HG03442 (cell line): Measurements from ENCODE around the gene UBE2L6.

ENCODE experiments used
- ATAC-seq: cut with Tn5 transposase; IDR thresholded peaks from one replicate; pipeline ENCODE4 v1.9.1; 2021; ENCODE audit warnings: mild to moderate bottlenecking, moderate library complexity; ENCODE audit not compliant: unreplicated experiment

UBE2L6 gene

GRCh38 chr11:57567515-57568329 lies at the start of gene UBE2L6:
UBE2L6 (minus strand) TSS chr11:57567672; CDS start chr11:57567611, 61 bp downstream.
- ATAC-seq, result peak; percentile 62

DNA sequence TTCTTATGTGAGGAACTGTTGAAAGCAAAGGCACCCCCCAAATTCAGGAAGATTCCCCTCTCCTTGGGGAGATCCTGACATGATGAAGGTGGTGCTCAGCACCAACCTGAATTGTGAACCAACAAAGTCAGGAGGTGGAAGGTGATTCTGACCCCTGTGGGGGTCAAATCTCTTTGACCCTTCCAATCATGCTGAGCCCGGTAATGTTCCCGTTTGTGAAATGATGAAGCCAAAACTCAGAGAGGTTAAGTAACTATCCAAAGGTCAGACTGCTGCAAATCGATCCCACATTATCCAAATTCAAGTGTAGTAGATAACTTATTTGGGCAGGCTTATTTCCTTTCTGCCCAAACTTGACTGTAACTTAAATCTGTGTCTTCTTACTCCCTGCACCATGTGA lies 49.1 kb upstream of the UBE2L6 start:
- ATAC-seq, result no peak

- ATAC-seq, result no peak
Measured at GRCh38 chr11:57615308-57615707, 47.8 kb upstream of the UBE2L6 start.

DNA sequence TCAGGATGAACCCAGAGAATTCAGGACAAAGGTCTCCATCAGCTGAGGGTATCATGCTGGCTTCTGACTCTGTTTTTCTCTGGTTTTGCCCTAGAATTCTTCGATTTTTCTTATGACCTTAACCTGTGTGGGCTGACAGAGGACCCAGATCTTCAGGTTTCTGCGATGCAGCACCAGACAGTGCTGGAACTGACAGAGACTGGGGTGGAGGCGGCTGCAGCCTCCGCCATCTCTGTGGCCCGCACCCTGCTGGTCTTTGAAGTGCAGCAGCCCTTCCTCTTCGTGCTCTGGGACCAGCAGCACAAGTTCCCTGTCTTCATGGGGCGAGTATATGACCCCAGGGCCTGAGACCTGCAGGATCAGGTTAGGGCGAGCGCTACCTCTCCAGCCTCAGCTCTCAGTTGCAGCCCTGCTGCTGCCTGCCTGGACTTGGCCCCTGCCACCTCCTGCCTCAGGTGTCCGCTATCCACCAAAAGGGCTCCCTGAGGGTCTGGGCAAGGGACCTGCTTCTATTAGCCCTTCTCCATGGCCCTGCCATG lies 46.8 kb upstream of the UBE2L6 start:
- no peak for ATAC-seq

- ATAC-seq, result no peak
Measured at GRCh38 chr11:57610170-57610569, 42.7 kb upstream of the UBE2L6 start.

GRCh38 chr11:57605028-57605420 lies 37.6 kb upstream of the UBE2L6 start:
- ATAC-seq, result no peak

- ATAC-seq, result no peak
Measured at GRCh38 chr11:57604296-57605027, 37.0 kb upstream of the UBE2L6 start.

DNA sequence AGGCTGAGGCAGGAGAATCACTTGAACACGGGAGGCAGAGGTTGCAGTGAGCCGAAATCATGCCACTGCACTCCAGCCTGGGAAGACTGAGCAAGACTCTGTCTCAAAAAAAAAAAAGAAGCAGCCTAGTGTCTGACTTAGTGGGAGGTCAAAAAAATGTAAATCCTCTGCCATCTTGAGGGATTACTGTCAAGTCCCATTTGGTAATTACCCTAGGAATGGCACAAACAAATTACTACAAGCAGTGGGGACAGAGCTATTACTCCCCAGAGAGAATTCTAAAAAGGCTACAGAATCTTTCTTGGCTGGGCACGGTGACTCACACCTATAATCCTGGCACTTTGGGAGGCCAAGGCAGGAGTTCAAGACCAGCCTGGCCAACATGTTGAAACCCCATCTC lies 33.8 kb upstream of the UBE2L6 start:
- no peak for ATAC-seq

DNA sequence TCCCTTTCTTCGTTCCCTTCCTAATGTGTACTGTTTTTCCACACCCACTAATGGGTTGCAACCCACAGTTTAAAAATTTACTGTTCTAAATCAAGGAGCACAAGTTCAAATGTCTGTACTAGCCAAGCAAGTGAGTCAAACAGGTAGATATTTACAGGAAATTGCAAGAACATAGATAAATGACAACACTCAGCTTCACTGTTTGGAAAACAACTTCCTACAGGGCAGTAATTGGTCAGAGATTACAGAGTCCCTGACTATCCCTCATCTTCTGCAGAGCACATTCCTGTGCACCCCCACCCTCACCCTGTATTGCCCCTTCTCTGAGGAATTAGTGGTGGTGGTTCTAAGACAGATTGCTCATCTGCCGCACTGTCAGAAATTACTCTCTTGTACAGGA lies 31.9 kb upstream of the UBE2L6 start:
- ATAC-seq, result no peak

DNA sequence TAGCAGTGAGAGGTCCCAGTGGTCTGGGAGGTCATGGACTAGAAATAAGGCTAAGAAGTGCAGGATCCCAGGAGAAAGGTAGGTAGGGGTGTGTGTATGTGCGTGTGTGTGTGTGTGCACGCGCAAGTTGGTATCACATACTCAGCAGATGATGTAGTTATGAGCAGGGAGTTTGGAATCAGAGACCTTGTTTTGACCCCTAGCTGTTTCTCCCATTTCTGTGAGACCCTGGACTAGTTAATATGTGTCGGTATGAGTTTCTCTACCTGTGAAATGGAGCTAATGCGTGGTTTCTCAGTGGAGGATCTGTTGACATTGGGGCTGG lies 31.3 kb upstream of the UBE2L6 start:
- ATAC-seq, result no peak

- no peak for ATAC-seq
Measured at GRCh38 chr11:57597916-57598830, 30.7 kb upstream of the UBE2L6 start.

DNA sequence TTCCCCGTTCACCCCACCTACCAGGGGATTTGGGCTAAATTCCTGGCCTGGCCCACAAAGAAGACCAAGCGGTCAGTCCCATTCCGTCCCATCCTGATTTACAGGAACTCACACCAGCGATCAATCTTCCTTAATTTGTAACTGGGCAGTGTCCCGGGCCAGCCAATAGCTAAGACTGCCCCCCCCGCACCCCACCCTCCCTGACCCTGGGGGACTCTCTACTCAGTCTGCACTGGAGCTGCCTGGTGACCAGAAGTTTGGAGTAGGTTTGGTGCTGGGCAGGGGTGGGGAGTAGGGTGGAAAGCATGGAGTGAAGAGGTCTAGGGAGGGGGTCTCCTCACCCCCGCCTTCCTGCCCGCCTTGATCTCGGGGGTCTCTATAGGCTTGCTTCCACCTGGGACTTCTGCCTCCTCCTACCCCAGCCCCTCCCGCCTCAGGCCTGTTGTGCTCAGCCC lies 30.0 kb upstream of the UBE2L6 start, which contains the start of gene SERPING1:
SERPING1 (plus strand) TSS at position 225 of the 455 bp plus-strand sequence. CDS start 586 bp downstream, outside the sequence.
- ATAC-seq, result no peak

- no peak for ATAC-seq
Measured at GRCh38 chr11:57596266-57596885, 28.9 kb upstream of the UBE2L6 start.

DNA sequence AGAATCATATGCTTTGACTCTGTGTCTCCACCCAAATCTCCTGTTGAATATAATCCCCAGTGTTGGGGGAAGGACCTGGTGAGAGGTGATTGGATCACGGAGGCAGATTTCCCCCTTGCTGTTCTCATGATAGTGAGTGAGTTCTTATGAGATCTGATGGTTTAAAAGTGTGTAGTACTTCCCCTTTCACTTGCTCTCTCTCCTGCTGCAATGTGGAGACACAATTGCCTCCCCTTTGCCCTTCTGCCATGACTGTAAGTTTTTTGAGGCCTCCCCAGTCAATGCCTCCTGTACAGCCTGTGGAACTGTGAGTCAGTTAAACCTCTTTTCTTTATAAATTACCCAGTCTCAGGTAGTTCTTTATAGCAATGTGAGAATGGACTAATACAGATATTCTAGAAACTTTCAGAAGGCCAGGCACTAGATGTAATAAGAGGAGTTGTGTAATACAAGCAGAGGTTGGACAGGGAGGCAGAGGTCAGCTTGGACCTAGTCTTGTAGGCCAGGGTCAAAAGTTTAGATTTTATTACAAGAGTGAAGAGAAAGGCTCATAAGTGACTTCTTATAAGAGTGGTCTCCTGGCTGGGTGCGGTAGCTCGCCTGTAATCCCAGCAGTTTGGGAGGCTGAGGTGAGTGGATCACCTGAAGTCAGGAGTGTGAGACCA lies 20.7 kb upstream of the UBE2L6 start:
- ATAC-seq, result peak; percentile 52

GRCh38 chr11:57586711-57587245 lies 19.3 kb upstream of the UBE2L6 start:
- no peak for ATAC-seq

- ATAC-seq, result no peak
Measured at GRCh38 chr11:57585301-57585700, 17.8 kb upstream of the UBE2L6 start.

DNA sequence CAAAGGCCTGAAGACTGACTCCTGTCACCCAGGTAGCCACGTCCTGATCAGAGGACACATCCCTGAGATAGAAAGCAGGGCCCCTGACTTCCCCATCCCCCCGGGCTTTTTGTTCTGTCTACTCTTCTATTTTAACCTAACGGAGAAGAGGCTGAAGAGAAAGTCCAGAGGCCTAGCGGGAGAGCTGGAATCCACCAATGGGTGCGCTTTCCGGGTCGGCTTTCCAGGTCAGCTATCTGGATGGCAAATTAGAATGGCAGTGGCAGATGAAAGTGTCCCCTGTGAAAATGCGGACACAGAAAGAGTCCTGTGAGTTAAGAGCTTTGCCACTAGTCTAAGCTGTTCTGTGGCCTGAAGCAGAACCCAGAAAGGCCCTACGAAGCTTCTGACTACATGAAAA lies 16.9 kb upstream of the UBE2L6 start:
- no peak for ATAC-seq

GRCh38 chr11:57574061-57574460 lies 6.6 kb upstream of the UBE2L6 start:
- no peak for ATAC-seq

- ATAC-seq, result no peak
Measured at GRCh38 chr11:57571606-57572005, 4.1 kb upstream of the UBE2L6 start.
